ENCODE measurements around the gene CADM2.

Gene CADM2

DNA sequence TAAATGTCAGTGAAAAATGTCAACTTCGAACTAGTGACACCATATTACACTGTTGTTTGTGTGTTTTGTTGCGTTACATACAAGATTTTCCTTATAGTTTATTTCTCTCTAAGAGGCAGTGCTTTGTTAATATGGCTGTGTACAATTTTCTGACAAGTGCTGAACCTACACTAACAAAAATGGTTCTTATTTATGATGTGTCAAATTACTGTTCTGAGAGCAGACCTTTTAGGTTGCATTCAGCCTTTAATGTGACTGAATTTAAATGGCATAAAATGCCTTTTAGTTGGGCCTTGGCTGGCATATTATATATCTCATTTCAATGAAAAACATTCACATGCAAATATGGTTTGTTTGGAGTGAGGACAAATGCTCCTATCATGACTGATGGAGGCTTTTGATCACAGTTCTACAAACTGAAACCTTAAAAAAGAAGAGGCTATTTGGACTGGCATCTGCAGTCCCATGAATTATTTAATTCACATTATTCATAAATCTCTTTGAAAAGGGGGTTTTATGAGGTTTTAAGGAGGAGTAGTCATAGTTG, 750.6 kb downstream of the CADM2 start:
- no peaks in the 10 kb centered on the region for H3K36me3 Mint-ChIP-seq
- no peak for DNase-seq
- no peaks in the 10 kb centered on the region for H3K4me1 Mint-ChIP-seq
- peaks cover 1% of the 10 kb centered on the region for H3K9me3 Mint-ChIP-seq
- CTCF ChIA-PET, result no interaction called here
- no peaks in the 10 kb centered on the region for H3K27me3 Mint-ChIP-seq
- H3K27ac Mint-ChIP-seq, result no peak overlapping the region
- H3K4me3 Mint-ChIP-seq, result no peak overlapping the region

DNA sequence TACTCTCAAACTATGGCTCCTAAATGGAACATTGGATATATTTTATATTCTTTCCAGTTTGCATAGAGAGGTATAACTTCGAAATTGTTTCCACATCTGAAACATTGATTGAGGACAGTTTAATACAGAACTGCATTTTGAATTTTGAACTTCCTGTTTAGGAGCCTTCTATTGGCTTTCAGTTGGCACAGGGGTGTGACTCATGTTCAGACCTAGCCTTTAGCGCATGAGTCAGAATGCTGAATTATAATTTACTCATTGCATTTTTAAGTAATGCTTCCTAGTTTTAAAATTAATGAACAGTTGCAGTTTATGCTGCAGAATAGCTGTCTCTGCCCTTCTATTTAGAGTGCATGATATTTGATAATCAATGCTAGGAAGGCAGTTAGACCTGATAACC, 751.7 kb downstream of the CADM2 start:
- Mint-ChIP-seq H3K36me3 (no peaks in the 10 kb centered on the region), H3K27ac (no peak overlapping the region), H3K4me3 (no peak overlapping the region), H3K9me3 (peaks cover 3% of the 10 kb centered on the region), H3K27me3 (no peaks in the 10 kb centered on the region), H3K4me1 (no peaks in the 10 kb centered on the region)
- DNase-seq, result no peak
- CTCF ChIA-PET, result no interaction called here

DNA sequence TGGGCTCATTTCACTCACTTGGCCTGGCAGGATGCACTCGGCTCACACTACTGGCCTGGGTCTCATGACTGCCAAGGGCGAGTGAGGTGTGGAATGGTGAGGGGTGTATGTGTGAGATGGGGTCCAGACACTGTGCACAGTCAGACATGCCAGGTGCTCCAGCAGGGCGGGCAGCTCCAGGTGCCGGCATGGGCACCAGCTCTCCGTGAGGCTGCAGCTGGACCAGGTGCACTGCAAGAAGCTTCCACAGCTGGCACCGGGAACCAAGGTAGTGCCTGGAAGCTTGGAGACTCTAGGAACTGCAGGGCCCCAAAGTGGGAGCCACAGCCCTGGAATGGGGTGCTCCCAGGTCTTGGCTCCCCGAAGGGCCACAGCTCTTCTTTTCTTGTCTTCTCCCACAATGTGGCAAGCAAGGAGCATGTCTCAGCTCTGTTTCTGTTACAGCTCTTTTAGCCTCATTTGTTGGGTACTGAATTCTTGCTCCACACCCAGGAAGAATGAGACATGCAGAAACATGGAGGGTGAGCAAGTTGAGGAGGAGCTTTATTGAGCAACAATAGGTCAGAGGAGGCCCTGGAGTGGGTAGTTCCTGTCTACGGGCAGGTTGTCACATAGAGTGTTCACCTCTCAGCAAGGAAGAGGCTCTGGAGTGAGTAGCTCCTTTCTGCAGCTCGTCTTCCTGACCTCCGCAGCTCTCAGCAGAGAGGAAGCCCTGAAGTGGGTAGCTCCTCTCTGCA, 762.8 kb downstream of the CADM2 start:
- H3K36me3 Mint-ChIP-seq, result no peaks in the 10 kb centered on the region
- CTCF ChIA-PET, result no interaction called here
- H3K27ac Mint-ChIP-seq, result no peak overlapping the region
- no peak overlapping the region for H3K4me3 Mint-ChIP-seq
- DNase-seq, result no peak
- no peaks in the 10 kb centered on the region for H3K27me3 Mint-ChIP-seq
- peaks cover 9% of the 10 kb centered on the region for H3K9me3 Mint-ChIP-seq
- no peaks in the 10 kb centered on the region for H3K4me1 Mint-ChIP-seq

DNA sequence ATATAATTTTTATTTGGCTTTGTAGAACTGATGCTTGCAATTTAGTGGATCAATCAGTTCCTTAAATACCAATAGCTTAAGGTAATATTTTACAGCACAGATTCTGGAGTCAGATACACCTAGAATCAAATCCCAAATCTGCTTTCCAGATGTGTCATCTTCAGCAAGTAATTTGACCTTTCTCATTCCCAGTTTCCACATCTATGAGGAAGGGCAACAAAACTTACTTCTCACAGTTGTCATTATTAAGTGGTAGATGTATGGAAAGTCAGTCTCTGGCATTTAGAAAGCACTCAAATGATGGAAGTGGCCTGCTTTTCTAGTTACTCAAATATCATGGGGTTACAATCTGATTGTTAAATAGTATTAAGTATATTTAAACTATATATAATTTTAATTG, 767.0 kb downstream of the CADM2 start:
- DNase-seq, result no peak
- no peak overlapping the region for H3K27ac Mint-ChIP-seq
- no peak overlapping the region for H3K4me3 Mint-ChIP-seq
- no peaks in the 10 kb centered on the region for H3K4me1 Mint-ChIP-seq
- no peaks in the 10 kb centered on the region for H3K36me3 Mint-ChIP-seq
- CTCF ChIA-PET, result no interaction called here
- H3K9me3 Mint-ChIP-seq, result peaks cover 2% of the 10 kb centered on the region
- H3K27me3 Mint-ChIP-seq, result no peaks in the 10 kb centered on the region

DNA sequence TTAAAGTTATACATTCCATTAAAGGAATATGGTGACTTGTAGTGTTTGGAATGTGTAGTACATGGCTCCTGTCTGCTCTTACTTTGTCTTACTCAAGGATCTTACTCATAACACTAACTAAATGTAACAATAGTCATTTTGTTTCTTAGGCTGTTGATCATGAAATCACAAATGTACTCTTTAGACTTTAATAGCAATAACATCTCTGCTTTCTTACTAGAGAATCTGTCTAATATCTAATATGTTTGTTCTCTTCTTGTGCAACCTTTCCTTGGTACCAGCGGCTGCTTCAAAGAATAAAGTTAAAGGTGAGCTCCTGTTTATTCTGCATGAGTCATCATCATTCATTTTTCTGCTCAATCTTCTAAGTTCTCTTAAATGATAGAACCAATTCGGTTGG, 767.5 kb downstream of the CADM2 start:
- no peak for DNase-seq
- CTCF ChIA-PET, result no interaction called here
- Mint-ChIP-seq H3K4me3 (no peak overlapping the region), H3K9me3 (peaks cover 2% of the 10 kb centered on the region), H3K36me3 (no peaks in the 10 kb centered on the region), H3K27me3 (no peaks in the 10 kb centered on the region), H3K4me1 (no peaks in the 10 kb centered on the region), H3K27ac (no peak overlapping the region)

DNA sequence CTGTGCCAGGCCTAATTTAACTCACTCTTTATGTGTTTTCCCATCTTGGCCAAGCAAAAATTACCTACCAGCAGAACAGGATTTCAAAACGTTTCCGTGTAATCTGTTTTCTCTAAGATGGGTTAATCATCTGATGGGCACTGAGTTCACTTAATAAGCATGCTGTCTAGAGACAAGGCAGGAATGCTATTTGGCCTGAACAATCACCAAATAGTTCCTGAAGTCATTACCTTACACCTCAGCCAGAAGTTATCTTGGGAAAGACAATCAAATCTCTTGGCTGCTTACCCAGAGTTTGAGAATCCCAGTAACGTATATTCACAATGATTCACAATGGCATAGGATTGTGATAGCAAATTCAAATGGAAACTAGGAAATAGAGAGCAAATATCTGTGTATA, 779.1 kb downstream of the CADM2 start:
- no peaks in the 10 kb centered on the region for H3K27me3 Mint-ChIP-seq
- H3K9me3 Mint-ChIP-seq, result peaks cover 8% of the 10 kb centered on the region
- CTCF ChIA-PET, result no interaction called here
- H3K27ac Mint-ChIP-seq, result no peak overlapping the region
- no peak overlapping the region for H3K4me3 Mint-ChIP-seq
- no peak for DNase-seq
- H3K4me1 Mint-ChIP-seq, result no peaks in the 10 kb centered on the region
- H3K36me3 Mint-ChIP-seq, result no peaks in the 10 kb centered on the region

DNA sequence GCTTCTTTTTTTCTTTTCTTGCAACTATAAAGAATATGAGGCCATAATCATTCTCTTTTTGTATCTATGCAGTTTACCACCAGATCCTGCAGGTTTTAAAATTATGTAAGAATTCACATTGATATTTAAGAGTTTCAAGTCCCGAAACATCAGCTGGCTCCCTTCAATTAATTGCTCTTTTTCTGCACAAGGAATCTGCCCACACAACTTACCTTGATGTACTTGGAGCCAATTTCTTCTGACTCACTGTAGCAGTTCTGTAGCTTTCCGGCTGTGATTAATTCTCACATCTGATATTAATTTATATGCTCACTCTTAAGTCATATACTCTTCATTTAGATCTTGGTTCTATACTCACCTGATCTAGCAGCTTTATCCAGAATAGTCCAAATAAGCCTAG, 781.8 kb downstream of the CADM2 start:
- DNase-seq, result no peak
- H3K36me3 Mint-ChIP-seq, result no peaks in the 10 kb centered on the region
- peaks cover 5% of the 10 kb centered on the region for H3K9me3 Mint-ChIP-seq
- H3K4me1 Mint-ChIP-seq, result no peaks in the 10 kb centered on the region
- no peaks in the 10 kb centered on the region for H3K27me3 Mint-ChIP-seq
- CTCF ChIA-PET, result no interaction called here
- no peak overlapping the region for H3K27ac Mint-ChIP-seq
- H3K4me3 Mint-ChIP-seq, result no peak overlapping the region

DNA sequence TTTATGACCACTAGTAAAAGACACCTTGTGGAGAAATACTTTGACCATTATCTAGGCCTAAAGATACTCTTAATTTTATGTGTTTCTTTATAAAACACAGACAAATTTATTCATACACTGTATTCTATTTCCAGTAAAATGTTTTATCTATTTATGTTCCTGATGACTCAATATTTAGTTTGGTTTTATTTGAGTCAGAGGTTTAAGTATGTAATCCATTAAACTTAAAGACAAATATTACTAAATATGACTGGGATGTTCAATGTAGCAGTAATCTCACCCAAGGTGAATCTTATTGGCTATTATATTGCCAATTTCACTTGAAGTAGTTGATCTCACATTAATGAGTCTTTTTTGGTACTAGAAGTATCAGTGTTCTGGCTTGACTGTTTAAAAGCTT, 799.7 kb downstream of the CADM2 start:
- DNase-seq, result no peak
- H3K9me3 Mint-ChIP-seq, result peaks cover 9% of the 10 kb centered on the region
- H3K36me3 Mint-ChIP-seq, result no peaks in the 10 kb centered on the region
- CTCF ChIA-PET, result no interaction called here
- no peak overlapping the region for H3K27ac Mint-ChIP-seq
- H3K27me3 Mint-ChIP-seq, result no peaks in the 10 kb centered on the region
- no peak overlapping the region for H3K4me3 Mint-ChIP-seq
- no peaks in the 10 kb centered on the region for H3K4me1 Mint-ChIP-seq

DNA sequence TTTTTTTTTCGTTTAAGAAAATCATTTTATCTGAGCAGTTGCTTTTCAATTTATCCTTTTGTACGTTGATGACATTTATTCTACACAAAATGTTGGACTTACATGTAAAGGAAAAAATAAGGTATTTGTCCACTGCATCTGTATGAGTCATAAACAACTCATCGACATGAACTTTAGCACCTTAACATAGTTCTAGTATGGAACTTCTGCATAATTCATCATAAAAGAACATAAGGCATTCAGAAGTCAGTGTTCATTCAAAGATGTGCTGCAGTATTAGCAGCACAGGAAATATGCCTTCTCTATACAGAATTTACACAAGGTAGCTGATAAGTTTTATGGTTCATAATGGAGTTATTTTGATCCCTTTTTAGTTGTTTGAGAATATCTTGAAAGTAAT, 801.6 kb downstream of the CADM2 start:
- Mint-ChIP-seq H3K4me3 (no peak overlapping the region), H3K36me3 (no peaks in the 10 kb centered on the region), H3K9me3 (peaks cover 4% of the 10 kb centered on the region), H3K27ac (no peak overlapping the region), H3K27me3 (no peaks in the 10 kb centered on the region), H3K4me1 (no peaks in the 10 kb centered on the region)
- CTCF ChIA-PET, result no interaction called here
- DNase-seq, result no peak

DNA sequence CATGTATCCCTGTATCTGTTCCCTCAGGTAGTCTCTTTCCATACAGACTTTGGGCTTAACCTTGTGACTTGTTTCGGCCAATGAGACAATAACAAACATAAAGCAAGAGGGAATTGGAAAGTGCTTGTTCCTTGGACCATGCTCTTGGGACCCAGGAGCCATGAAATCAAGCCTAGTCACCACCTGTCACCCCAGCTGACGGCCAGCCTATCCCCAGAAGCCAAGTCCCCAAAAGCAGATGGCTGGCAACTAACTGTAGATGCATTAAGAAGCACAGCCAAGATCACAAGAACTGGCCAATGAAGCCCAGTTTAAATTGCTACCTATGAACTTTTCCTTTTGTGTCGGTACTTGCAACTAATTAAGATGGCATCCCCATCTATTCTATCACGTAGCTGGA, 822.0 kb downstream of the CADM2 start:
- Mint-ChIP-seq H3K27ac (no peak overlapping the region), H3K4me3 (no peak overlapping the region), H3K4me1 (no peaks in the 10 kb centered on the region), H3K9me3 (peaks cover 5% of the 10 kb centered on the region), H3K36me3 (no peaks in the 10 kb centered on the region), H3K27me3 (no peaks in the 10 kb centered on the region)
- no peak for DNase-seq
- CTCF ChIA-PET, result no interaction called here

DNA sequence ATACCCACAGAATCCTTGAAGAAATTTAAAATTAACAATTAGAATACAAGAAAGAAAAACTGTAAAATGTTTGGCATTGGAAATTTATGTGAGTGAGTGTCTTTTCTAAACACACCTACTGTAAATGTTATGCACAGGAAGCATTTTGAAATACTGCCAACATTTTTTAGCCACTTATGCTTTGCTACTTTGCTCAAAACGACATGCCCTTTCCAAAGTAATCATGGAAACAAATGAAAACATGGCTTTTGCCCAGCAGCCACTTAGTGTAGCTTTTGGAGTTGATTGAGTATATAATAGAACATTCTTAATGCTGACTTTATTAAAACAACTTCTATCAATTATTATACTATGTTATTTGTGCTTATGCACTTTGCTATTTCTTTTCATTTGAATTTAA, 823.0 kb downstream of the CADM2 start:
- H3K27me3 Mint-ChIP-seq, result no peaks in the 10 kb centered on the region
- CTCF ChIA-PET, result no interaction called here
- DNase-seq, result no peak
- H3K36me3 Mint-ChIP-seq, result no peaks in the 10 kb centered on the region
- H3K4me3 Mint-ChIP-seq, result no peak overlapping the region
- peaks cover 5% of the 10 kb centered on the region for H3K9me3 Mint-ChIP-seq
- no peak overlapping the region for H3K27ac Mint-ChIP-seq
- no peaks in the 10 kb centered on the region for H3K4me1 Mint-ChIP-seq

DNA sequence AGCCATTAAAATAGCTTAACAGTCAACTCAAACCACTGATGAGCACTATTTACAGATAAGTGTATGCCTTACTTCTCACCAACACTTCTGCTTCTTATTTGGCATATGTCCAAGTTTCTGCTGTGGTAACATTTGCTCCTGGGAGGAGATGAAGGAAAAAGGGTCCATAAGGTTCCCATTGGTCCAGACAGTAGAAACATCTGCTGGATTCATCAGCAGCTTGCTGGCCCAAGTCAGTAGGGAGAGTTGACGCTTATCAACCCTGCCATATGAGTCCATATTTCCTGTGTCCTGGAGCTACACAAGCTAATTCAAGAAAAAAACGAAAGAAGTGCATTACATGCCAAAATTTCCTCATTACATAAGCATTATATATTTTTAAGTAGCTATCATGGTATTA, 824.5 kb downstream of the CADM2 start:
- Mint-ChIP-seq H3K27me3 (no peaks in the 10 kb centered on the region), H3K4me3 (no peak overlapping the region)

DNA sequence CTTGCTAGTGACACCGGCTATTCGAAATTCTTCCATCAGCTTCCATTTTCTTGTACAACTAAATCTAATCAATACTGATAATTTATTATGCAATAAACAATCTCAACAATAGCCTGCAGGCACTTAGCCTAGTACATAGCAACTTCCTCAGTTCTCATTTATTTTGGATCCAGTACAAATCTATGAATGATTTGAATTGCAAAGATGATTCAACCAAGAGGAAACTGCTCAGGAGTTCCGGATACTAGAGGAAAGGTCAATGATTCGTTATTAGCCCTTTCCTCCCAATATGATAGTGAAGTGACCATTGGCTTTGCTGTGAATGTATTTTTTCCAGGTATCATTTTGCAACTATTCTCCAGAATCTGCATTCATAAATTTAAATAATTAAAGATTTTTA, 827.0 kb downstream of the CADM2 start:
- H3K36me3 Mint-ChIP-seq, result no peaks in the 10 kb centered on the region
- DNase-seq, result no peak
- no peak overlapping the region for H3K4me3 Mint-ChIP-seq
- no peaks in the 10 kb centered on the region for H3K4me1 Mint-ChIP-seq
- H3K9me3 Mint-ChIP-seq, result no peaks in the 10 kb centered on the region
- no peaks in the 10 kb centered on the region for H3K27me3 Mint-ChIP-seq
- CTCF ChIA-PET, result no interaction called here
- no peak overlapping the region for H3K27ac Mint-ChIP-seq

More for the DNA sequence above, 824.5 kb downstream of the CADM2 start:
- H3K36me3 Mint-ChIP-seq, result no peaks in the 10 kb centered on the region
- CTCF ChIA-PET, result no interaction called here
- no peak for DNase-seq
- H3K4me1 Mint-ChIP-seq, result no peaks in the 10 kb centered on the region
- no peaks in the 10 kb centered on the region for H3K9me3 Mint-ChIP-seq
- no peak overlapping the region for H3K27ac Mint-ChIP-seq

DNA sequence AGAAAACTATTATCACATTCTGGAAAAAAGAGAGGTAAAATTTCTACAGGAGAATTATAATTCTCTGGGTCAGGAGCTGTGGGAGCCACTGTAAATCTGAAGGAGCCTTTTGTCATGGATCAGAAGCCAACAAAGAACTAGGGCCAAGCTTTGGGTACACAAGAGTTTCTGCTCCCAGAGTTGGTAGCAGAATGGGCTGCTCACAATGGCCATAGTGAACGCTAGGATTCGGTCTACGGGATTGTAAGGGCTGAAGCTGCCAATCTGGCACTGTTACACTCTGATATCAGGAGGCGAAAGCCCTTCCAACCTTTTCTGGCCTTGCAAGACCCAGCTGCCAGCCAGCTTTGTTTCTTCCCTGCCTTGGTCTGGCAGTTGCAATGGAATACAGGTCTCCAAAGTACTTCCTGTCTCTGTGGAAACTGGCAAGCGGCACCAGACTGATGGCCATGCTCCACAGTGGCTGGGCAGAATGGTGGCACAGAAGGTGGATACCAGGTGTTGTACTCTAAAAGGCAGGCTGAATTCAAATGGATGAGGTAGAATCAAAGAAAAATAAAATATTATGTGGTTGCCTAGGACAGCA, 831.7 kb downstream of the CADM2 start:
- CTCF ChIA-PET, result no interaction called here
- no peaks in the 10 kb centered on the region for H3K36me3 Mint-ChIP-seq
- no peak for DNase-seq
- H3K27ac Mint-ChIP-seq, result no peak overlapping the region
- no peaks in the 10 kb centered on the region for H3K4me1 Mint-ChIP-seq
- H3K9me3 Mint-ChIP-seq, result peaks cover 5% of the 10 kb centered on the region
- no peaks in the 10 kb centered on the region for H3K27me3 Mint-ChIP-seq
- H3K4me3 Mint-ChIP-seq, result no peak overlapping the region

DNA sequence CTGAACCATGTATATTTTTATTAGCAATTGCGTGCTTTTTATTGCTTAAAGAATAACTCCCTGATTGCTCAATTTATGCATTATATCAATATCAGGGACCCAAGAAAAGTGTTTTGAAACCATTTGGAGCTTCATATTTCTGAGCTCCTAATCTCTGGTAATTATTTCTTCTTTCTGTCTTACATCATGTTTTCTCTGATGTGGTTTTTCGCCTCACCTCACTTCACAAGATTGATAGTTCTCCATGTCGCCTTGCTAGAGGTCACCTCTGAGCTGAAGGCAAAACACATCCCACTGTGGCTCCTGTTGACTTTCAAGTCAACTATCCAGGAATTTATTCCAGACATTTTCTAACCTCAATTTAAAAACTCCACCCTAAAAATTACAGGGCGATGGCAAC, 837.4 kb downstream of the CADM2 start:
- no peaks in the 10 kb centered on the region for H3K4me1 Mint-ChIP-seq
- no peak overlapping the region for H3K4me3 Mint-ChIP-seq
- no peaks in the 10 kb centered on the region for H3K27me3 Mint-ChIP-seq
- H3K27ac Mint-ChIP-seq, result no peak overlapping the region
- no peak for DNase-seq
- CTCF ChIA-PET, result no interaction called here
- H3K9me3 Mint-ChIP-seq, result peaks cover 10% of the 10 kb centered on the region
- peaks cover 3% of the 10 kb centered on the region for H3K36me3 Mint-ChIP-seq

Measured in activated naive CD4-positive, alpha-beta T cell treated with anti-CD3 and anti-CD28 coated beads, Interleukin-2, amount 10 ng/mL, durations not matched to agents 7 days and 5 days (primary cell).